ENCODE measurements around the gene WIPF1. TPM values are rescaled to one million over a fixed set of nuclear protein-coding genes. Genes with fewer than 3 reads are reported as not detected.

The WIPF1 gene
- polyA plus RNA-seq, 2 of the 4 experiments (the other 2 are of a cell fraction): 16.4 to 20.1 TPM

DNA sequence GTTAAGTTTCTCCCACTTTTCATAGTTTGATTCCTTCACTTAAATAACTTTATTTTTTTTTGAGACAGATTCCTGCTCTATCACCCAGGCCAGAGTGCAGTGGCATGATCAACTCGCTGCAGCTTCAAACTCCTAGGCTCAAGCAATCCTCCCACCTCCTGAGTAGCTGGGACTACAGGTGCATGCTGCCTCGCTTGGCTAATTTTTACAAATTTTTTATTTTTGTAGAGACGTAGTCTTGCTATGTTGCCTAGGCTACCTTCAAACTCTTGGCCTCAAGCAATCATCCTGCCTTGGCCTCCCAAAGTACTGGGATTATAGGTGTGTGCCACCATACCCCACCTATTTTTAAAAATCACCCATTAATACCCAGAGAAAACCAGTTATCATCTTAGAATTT, 14.2 kb upstream of the WIPF1 start:
- no peak for DNase-seq (ENCODE audit: low read depth in 1 of 2, low spot score in 1 of 2)
- 92% methylated on average over 3 of the region's 3 CpGs for WGBS (ENCODE audit: missing lambda C conversion rate)
- ATAC-seq: no peak
- Histone ChIP-seq H3K9me3 (no peaks in the 10 kb centered on the region), H3K4me2 (no peak overlapping the region), H3K27ac (peak overlapping the region; percentile 9 to 49; a peak in 2 of 6 replicates), H3K4me3 (no peak overlapping the region), H3K4me1 (peaks cover 69% of the 10 kb centered on the region)
- POLR2A ChIA-PET: no interaction called here
- CTCF ChIA-PET: interaction anchor here (1.1 to 1.5 kb wide), 2 partner anchors 84 to 86 kb away, joined by 3 to 5 read pairs; no protein-coding TSS in a partner anchor
- FAIRE-seq: no peak
- TF ChIP-seq CEBPB (IDR thresholded peaks at IDR 0.05) (no peak), JUN (IDR thresholded peaks at IDR 0.05) (no peak), SREBF2 (IDR thresholded peaks at IDR 0.05) (no peak), MAFK (IDR thresholded peaks at IDR 0.05; ENCODE audit: partially characterized antibody) (no peak), RAD21 (conservative IDR thresholded peaks at IDR 0.05 in 1 of 2, IDR thresholded peaks at IDR 0.05 in 1 of 2) (no peak), TP53 (CRISPR knock-in tag; IDR thresholded peaks at IDR 0.05) (no peak), RCOR1 (IDR thresholded peaks at IDR 0.05; ENCODE audit: low read depth, low read length) (no peak), HEYL (CRISPR knock-in tag; IDR thresholded peaks at IDR 0.05) (no peak), PHF8 (IDR thresholded peaks at IDR 0.05; ENCODE audit: borderline replicate concordance, low read depth) (no peak), FOSL2 (IDR thresholded peaks at IDR 0.05) (no peak), FOSL2 (CRISPR knock-in tag; IDR thresholded peaks at IDR 0.05) (no peak)
- TF ChIP-seq, protein P1, sequence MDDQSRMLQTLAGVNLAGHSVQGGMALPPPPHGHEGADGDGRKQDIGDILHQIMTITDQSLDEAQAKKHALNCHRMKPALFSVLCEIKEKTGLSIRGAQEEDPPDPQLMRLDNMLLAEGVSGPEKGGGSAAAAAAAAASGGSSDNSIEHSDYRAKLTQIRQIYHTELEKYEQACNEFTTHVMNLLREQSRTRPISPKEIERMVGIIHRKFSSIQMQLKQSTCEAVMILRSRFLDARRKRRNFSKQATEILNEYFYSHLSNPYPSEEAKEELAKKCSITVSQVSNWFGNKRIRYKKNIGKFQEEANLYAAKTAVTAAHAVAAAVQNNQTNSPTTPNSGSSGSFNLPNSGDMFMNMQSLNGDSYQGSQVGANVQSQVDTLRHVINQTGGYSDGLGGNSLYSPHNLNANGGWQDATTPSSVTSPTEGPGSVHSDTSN (IDR thresholded peaks at IDR 0.05): no peak
- TF ChIP-seq, protein P2, sequence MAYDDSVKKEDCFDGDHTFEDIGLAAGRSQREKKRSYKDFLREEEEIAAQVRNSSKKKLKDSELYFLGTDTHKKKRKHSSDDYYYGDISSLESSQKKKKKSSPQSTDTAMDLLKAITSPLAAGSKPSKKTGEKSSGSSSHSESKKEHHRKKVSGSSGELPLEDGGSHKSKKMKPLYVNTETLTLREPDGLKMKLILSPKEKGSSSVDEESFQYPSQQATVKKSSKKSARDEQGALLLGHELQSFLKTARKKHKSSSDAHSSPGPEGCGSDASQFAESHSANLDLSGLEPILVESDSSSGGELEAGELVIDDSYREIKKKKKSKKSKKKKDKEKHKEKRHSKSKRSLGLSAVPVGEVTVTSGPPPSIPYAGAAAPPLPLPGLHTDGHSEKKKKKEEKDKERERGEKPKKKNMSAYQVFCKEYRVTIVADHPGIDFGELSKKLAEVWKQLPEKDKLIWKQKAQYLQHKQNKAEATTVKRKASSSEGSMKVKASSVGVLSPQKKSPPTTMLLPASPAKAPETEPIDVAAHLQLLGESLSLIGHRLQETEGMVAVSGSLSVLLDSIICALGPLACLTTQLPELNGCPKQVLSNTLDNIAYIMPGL (CRISPR knock-in tag; IDR thresholded peaks at IDR 0.05; ENCODE audit: borderline replicate concordance): no peak

DNA sequence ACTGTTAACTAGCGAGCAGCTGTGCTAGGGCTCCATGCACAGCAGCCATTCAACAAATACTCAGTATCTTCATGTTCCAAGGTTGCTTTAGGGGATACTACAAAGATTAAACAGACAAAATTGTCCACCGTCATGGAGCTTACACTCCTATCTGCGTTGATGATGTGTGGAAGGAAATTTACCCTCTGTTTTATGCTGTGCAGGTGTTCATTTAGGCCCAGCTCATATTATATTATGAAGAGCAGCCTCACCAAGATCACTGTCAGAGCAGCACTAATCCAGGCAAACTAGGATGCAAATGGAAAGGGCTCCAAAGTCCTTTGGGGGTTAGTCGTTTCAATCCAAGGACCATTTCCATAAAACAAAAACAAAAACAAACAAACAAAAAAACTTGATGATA, 13.4 kb upstream of the WIPF1 start:
- ChIA-PET POLR2A (interaction anchor here (0.6 kb wide), 1 partner anchor 73 kb away, joined by 3 read pairs; no protein-coding TSS in a partner anchor), CTCF (interaction anchor here (1.1 to 1.6 kb wide), 2 partner anchors 76 to 87 kb away, joined by 3 to 5 read pairs; no protein-coding TSS in a partner anchor)
- Histone ChIP-seq H3K27ac (peak overlapping the region; percentile 42 to 49; a peak in 4 of 6 replicates), H3K4me1 (peaks cover 69% of the 10 kb centered on the region), H3K4me3 (no peak overlapping the region), H3K4me2 (no peak overlapping the region), H3K9me3 (no peaks in the 10 kb centered on the region)
- WGBS (ENCODE audit: missing lambda C conversion rate): 86% methylated on average over 4 of the region's 4 CpGs
- TF ChIP-seq, protein P3, sequence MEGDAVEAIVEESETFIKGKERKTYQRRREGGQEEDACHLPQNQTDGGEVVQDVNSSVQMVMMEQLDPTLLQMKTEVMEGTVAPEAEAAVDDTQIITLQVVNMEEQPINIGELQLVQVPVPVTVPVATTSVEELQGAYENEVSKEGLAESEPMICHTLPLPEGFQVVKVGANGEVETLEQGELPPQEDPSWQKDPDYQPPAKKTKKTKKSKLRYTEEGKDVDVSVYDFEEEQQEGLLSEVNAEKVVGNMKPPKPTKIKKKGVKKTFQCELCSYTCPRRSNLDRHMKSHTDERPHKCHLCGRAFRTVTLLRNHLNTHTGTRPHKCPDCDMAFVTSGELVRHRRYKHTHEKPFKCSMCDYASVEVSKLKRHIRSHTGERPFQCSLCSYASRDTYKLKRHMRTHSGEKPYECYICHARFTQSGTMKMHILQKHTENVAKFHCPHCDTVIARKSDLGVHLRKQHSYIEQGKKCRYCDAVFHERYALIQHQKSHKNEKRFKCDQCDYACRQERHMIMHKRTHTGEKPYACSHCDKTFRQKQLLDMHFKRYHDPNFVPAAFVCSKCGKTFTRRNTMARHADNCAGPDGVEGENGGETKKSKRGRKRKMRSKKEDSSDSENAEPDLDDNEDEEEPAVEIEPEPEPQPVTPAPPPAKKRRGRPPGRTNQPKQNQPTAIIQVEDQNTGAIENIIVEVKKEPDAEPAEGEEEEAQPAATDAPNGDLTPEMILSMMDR (IDR thresholded peaks at IDR 0.05): no peak
- TF ChIP-seq BHLHE40 (IDR thresholded peaks at IDR 0.05; ENCODE audit: low read depth, low read length) (no peak), CEBPB (IDR thresholded peaks at IDR 0.05) (no peak), EP300 (IDR thresholded peaks at IDR 0.05) (no peak), ZSCAN20 (CRISPR knock-in tag; IDR thresholded peaks at IDR 0.05) (no peak), TP53 (CRISPR knock-in tag; IDR thresholded peaks at IDR 0.05) (no peak), KDM1A (IDR thresholded peaks at IDR 0.05; ENCODE audit: low read depth) (no peak), GATA3 (IDR thresholded peaks at IDR 0.05; ENCODE audit: borderline replicate concordance) (no peak)
- TF ChIP-seq, protein P4, sequence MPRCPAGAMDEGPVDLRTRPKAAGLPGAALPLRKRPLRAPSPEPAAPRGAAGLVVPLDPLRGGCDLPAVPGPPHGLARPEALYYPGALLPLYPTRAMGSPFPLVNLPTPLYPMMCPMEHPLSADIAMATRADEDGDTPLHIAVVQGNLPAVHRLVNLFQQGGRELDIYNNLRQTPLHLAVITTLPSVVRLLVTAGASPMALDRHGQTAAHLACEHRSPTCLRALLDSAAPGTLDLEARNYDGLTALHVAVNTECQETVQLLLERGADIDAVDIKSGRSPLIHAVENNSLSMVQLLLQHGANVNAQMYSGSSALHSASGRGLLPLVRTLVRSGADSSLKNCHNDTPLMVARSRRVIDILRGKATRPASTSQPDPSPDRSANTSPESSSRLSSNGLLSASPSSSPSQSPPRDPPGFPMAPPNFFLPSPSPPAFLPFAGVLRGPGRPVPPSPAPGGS (IDR thresholded peaks at IDR 0.05): no peak
- TF ChIP-seq, protein P5, sequence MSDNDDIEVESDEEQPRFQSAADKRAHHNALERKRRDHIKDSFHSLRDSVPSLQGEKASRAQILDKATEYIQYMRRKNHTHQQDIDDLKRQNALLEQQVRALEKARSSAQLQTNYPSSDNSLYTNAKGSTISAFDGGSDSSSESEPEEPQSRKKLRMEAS (IDR thresholded peaks at IDR 0.05): no peak
- DNase-seq (ENCODE audit: low read depth in 1 of 2, low spot score in 1 of 2) (no peak), FAIRE-seq (no peak), ATAC-seq (no peak)

Data from A549 (cell line).